ENCODE measurements around the gene ABTB2. TPM values are rescaled to one million over a fixed set of nuclear protein-coding genes. Genes with fewer than 3 reads are reported as not detected.

The ABTB2 gene
- total and polyA plus RNA-seq, 2 of the 8 experiments (the other 6 are each of a cell fraction or from before 2014, with no cell fraction given), result 7.7 to 10.2 TPM

DNA sequence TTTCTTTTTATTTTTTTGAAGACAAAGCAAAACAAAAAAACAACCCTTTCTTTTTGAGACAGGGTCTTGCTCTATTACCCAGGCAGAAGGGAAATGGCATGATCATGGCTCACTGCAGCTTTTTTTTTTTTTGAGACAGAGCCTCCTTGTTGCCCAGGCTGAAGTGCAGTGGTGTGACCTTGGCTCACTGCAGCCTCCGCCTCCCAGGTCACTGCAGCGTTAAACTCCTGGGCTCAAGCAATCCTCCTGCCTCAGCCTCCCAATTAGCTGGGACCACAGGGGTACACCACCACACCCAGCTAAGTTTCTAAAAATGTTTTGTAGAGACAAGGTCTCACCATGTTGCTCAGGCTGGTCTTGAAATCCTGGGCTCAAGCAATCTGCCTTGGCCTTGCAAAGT is 124.6 kb downstream of the ABTB2 start:
- H3K4ac ChIP-seq (replicated peaks; ENCODE audit: insufficient read length, low read depth, low read length), result no peak overlapping the region
- no peak overlapping the region for H2BK120ac ChIP-seq (replicated peaks; ENCODE audit: low read depth, low read length)
- H3K36me3 ChIP-seq (ENCODE audit: control insufficient read depth in 2 of 4, insufficient read depth in 4 of 4, low read length in 3 of 4), result no peaks in the 10 kb centered on the region
- no peaks in the 10 kb centered on the region for H3K79me1 ChIP-seq (ENCODE audit: low read depth, low read length)
- H3K56ac ChIP-seq (replicated peaks; ENCODE audit: insufficient read length, low read depth, low read length), result no peak overlapping the region
- 80% methylated on average over 2 of the region's 2 CpGs; no CpG with 5 or more reads in 1 of the 2 experiments for WGBS, 2 experiments (ENCODE audit: extremely low coverage in 1 of 2, insufficient coverage in 1 of 2, insufficient read length in 1 of 2, insufficient replicate concordance in 2 of 2, low coverage in 1 of 2, low lambda C conversion rate in 2 of 2, missing lambda C conversion rate in 1 of 2)
- H4K5ac ChIP-seq (ENCODE audit: insufficient read length, low read depth, low read length), result no peak overlapping the region
- H3K9me3 ChIP-seq (ENCODE audit: insufficient read depth in 2 of 2, low read depth in 1 of 2, low read length in 1 of 2), result no peaks in the 10 kb centered on the region
- no peak for FAIRE-seq
- H2BK12ac ChIP-seq (ENCODE audit: low read depth, low read length), result no peak overlapping the region; the same call in 1 of the 2 replicates
- H3K4me2 ChIP-seq (ENCODE audit: insufficient read depth in 1 of 2, low read depth in 2 of 2, low read length in 2 of 2), result no peak overlapping the region; a peak in 1 of 4 replicates
- H3K18ac ChIP-seq (ENCODE audit: extremely low read depth, low read length), result no peak overlapping the region
- POLR2A ChIA-PET (ENCODE audit: partially characterized antibody), result interaction anchor here (0.7 to 1.7 kb wide), 2 partner anchors 18 to 123 kb away, joined by 3 read pairs; no protein-coding TSS in a partner anchor
- H2AK5ac ChIP-seq (ENCODE audit: low read depth, low read length), result no peak overlapping the region
- CTCF ChIA-PET (ENCODE audit: partially characterized antibody), result interaction anchor here (0.6 to 2.2 kb wide), 4 partner anchors 18 to 236 kb away, joined by 3 to 7 read pairs (median 4); partner anchors contain the start of gene ABTB2
- no peak for DNase-seq (ENCODE audit: low read depth in 1 of 2, low spot score in 2 of 2)
- H2AFZ ChIP-seq (ENCODE audit: low read length), result no peak overlapping the region
- no peak overlapping the region for H3K4me3 ChIP-seq (ENCODE audit: extremely low read depth in 1 of 4, insufficient read depth in 2 of 4, low read depth in 3 of 4, low read length in 4 of 4)
- no peak overlapping the region for H4K8ac ChIP-seq (ENCODE audit: extremely low read depth, insufficient read depth, low read length)
- H3K27me3 ChIP-seq (replicated peaks in 1 of 4; ENCODE audit: control insufficient read depth in 3 of 4, extremely low read depth in 1 of 4, insufficient read depth in 3 of 4, low read length in 3 of 4), result no peaks in the 10 kb centered on the region
- no peak overlapping the region for H3K9ac ChIP-seq (replicated peaks in 1 of 4; ENCODE audit: extremely low read depth in 1 of 4, low read depth in 3 of 4, low read length in 3 of 4)
- H2BK15ac ChIP-seq (ENCODE audit: low read length), result no peak overlapping the region
- peaks cover 3 to 27% (median 11%) of the 10 kb centered on the region in 4 experiments for H3K4me1 ChIP-seq (replicated peaks in 1 of 4; ENCODE audit: control insufficient read depth in 3 of 4, insufficient read depth in 4 of 4, low read length in 3 of 4)
- H3K23ac ChIP-seq (ENCODE audit: insufficient read length), result no peak overlapping the region
- H3K14ac ChIP-seq (ENCODE audit: insufficient read length), result no peak overlapping the region
- no peak overlapping the region for H2BK5ac ChIP-seq (ENCODE audit: low read depth, low read length)
- H4K91ac ChIP-seq (replicated peaks; ENCODE audit: insufficient read length, low read length), result no peak overlapping the region
- H3K23me2 ChIP-seq (ENCODE audit: low read depth, low read length), result no peaks in the 10 kb centered on the region
- H3K79me2 ChIP-seq (ENCODE audit: control insufficient read depth in 1 of 2, insufficient read depth in 2 of 2, low read length in 2 of 2), result no peaks in the 10 kb centered on the region
- no peaks in the 10 kb centered on the region for H4K20me1 ChIP-seq (replicated peaks in 1 of 2; ENCODE audit: control insufficient read depth in 1 of 2, insufficient read depth in 2 of 2, low read length in 2 of 2)
- H2BK20ac ChIP-seq (ENCODE audit: low read length), result no peak overlapping the region
- H3K27ac ChIP-seq (ENCODE audit: low read depth, low read length), result no peak overlapping the region
- TF ChIP-seq HDAC6 (IDR thresholded peaks at IDR 0.05; ENCODE audit: low read depth, low read length) (no peak), POU5F1 (IDR thresholded peaks at IDR 0.05; ENCODE audit: low read depth, low read length) (no peak), EZH2 (IDR thresholded peaks at IDR 0.05; ENCODE audit: low read depth, low read length, severe bottlenecking) (no peak), CBX8 (IDR thresholded peaks at IDR 0.05; ENCODE audit: borderline replicate concordance, low read depth, low read length) (no peak), RNF2 (IDR thresholded peaks at IDR 0.05; ENCODE audit: borderline replicate concordance, low read depth, low read length, missing control alignments, poor library complexity, severe bottlenecking) (no peak)
- TF ChIP-seq, protein P1, sequence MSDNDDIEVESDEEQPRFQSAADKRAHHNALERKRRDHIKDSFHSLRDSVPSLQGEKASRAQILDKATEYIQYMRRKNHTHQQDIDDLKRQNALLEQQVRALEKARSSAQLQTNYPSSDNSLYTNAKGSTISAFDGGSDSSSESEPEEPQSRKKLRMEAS (IDR thresholded peaks at IDR 0.05), result no peak
- TF ChIP-seq, protein P2, sequence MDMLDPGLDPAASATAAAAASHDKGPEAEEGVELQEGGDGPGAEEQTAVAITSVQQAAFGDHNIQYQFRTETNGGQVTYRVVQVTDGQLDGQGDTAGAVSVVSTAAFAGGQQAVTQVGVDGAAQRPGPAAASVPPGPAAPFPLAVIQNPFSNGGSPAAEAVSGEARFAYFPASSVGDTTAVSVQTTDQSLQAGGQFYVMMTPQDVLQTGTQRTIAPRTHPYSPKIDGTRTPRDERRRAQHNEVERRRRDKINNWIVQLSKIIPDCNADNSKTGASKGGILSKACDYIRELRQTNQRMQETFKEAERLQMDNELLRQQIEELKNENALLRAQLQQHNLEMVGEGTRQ (IDR thresholded peaks at IDR 0.05; ENCODE audit: low read length), result no peak
- TF ChIP-seq, protein P3, sequence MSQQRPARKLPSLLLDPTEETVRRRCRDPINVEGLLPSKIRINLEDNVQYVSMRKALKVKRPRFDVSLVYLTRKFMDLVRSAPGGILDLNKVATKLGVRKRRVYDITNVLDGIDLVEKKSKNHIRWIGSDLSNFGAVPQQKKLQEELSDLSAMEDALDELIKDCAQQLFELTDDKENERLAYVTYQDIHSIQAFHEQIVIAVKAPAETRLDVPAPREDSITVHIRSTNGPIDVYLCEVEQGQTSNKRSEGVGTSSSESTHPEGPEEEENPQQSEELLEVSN (IDR thresholded peaks at IDR 0.05), result no peak
- TF ChIP-seq, protein P4, sequence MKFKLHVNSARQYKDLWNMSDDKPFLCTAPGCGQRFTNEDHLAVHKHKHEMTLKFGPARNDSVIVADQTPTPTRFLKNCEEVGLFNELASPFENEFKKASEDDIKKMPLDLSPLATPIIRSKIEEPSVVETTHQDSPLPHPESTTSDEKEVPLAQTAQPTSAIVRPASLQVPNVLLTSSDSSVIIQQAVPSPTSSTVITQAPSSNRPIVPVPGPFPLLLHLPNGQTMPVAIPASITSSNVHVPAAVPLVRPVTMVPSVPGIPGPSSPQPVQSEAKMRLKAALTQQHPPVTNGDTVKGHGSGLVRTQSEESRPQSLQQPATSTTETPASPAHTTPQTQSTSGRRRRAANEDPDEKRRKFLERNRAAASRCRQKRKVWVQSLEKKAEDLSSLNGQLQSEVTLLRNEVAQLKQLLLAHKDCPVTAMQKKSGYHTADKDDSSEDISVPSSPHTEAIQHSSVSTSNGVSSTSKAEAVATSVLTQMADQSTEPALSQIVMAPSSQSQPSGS (IDR thresholded peaks at IDR 0.05; ENCODE audit: low read length), result no peak
